Activated T-helper 1 cell treated with Interleukin-2 at 50 U/mL for 16 hours (primary cell): ENCODE measurements around the gene IKBKE.
A peak's percentile ranks its signal among the peaks of the same experiment; 100 is the strongest.
"Not testable (repeated sequence)": the region's sequence is repeated elsewhere in the genome, so short reads cannot be mapped to it uniquely, and the experiment has no call there.

Source experiments
- DNase-seq: peaks from one replicate; pipeline ENCODE4 v3.0.0-alpha.2; 2020; ENCODE audit warnings: low read depth

Gene IKBKE

GRCh38 chr1:206476058-206476457 lies 5.8 kb downstream of the IKBKE start:
- DNase-seq: no peak

- no peak for DNase-seq
Observed at GRCh38 chr1:206476591-206476990, 6.3 kb downstream of the IKBKE start.

GRCh38 chr1:206477110-206477509 lies 6.8 kb downstream of the IKBKE start:
- no peak for DNase-seq

- DNase-seq: no peak
Observed at GRCh38 chr1:206477581-206478380, 7.5 kb downstream of the IKBKE start.

GRCh38 chr1:206478746-206479145 lies 8.5 kb downstream of the IKBKE start:
- DNase-seq: no peak

GRCh38 chr1:206479183-206480125 lies 9.2 kb downstream of the IKBKE start:
- peak; percentile 24 for DNase-seq

GRCh38 chr1:206480211-206480610 lies 9.9 kb downstream of the IKBKE start:
- DNase-seq: no peak

- DNase-seq: no peak
Observed at GRCh38 chr1:206482611-206483010, 12.3 kb downstream of the IKBKE start.

- not testable (repeated sequence) for DNase-seq
Observed at GRCh38 chr1:206483864-206484263, 13.6 kb downstream of the IKBKE start.

GRCh38 chr1:206484901-206485300 lies 14.6 kb downstream of the IKBKE start:
- DNase-seq: no peak

- no peak for DNase-seq
Observed at GRCh38 chr1:206486995-206487788, 16.9 kb downstream of the IKBKE start.

GRCh38 chr1:206487970-206488369 lies 17.7 kb downstream of the IKBKE start:
- DNase-seq: no peak

- no peak for DNase-seq
Observed at GRCh38 chr1:206488466-206488865, 18.2 kb downstream of the IKBKE start.

GRCh38 chr1:206489980-206490770 lies 19.9 kb downstream of the IKBKE start:
- DNase-seq: peak; percentile 34

GRCh38 chr1:206490771-206491405 lies 20.6 kb downstream of the IKBKE start:
- DNase-seq: no peak

- DNase-seq: no peak
Observed at GRCh38 chr1:206491616-206492015, 21.3 kb downstream of the IKBKE start.

GRCh38 chr1:206492589-206492988 lies 22.3 kb downstream of the IKBKE start:
- DNase-seq: no peak

GRCh38 chr1:206493279-206493678 lies 23.0 kb downstream of the IKBKE start:
- DNase-seq: no peak

- DNase-seq: no peak
Observed at GRCh38 chr1:206495011-206495461, 24.8 kb downstream of the IKBKE start.

GRCh38 chr1:206495493-206496046 lies 25.3 kb downstream of the IKBKE start:
- no peak for DNase-seq
